HG02973 (cell line): Measurements from ENCODE around the gene HSBP1.

Experiments
- ATAC-seq: cut with Tn5 transposase; IDR thresholded peaks from one replicate; pipeline ENCODE4 v1.9.1; 2021; ENCODE audit warnings: moderate library complexity; ENCODE audit not compliant: unreplicated experiment

The HSBP1 gene

GRCh38 chr16:83802554-83803205, 5.1 kb upstream of the HSBP1 start:
- peak; percentile 10 for ATAC-seq

- no peak for ATAC-seq
Measured at GRCh38 chr16:83803811-83804210, 4.0 kb upstream of the HSBP1 start.

- no peak for ATAC-seq
Measured at GRCh38 chr16:83804366-83804765, 3.4 kb upstream of the HSBP1 start.

- ATAC-seq = no peak
Measured at GRCh38 chr16:83806036-83806435, 1.7 kb upstream of the HSBP1 start.

GRCh38 chr16:83806731-83807130, 1.0 kb upstream of the HSBP1 start:
- no peak for ATAC-seq

GRCh38 chr16:83807327-83807709, 460 bp upstream of the HSBP1 start:
- ATAC-seq = no peak

GRCh38 chr16:83808573-83809014, 816 bp downstream of the HSBP1 start:
- ATAC-seq = no peak

- no peak for ATAC-seq
Measured at GRCh38 chr16:83809092-83809491, 1.3 kb downstream of the HSBP1 start.

GRCh38 chr16:83810901-83811300, 3.1 kb downstream of the HSBP1 start:
- no peak for ATAC-seq

- ATAC-seq = no peak
Measured at GRCh38 chr16:83813823-83814658, 6.3 kb downstream of the HSBP1 start.

GRCh38 chr16:83814659-83814985, 6.8 kb downstream of the HSBP1 start:
- ATAC-seq = no peak

GRCh38 chr16:83817022-83817421, 9.2 kb downstream of the HSBP1 start:
- ATAC-seq = no peak

GRCh38 chr16:83818276-83818675, 10.5 kb downstream of the HSBP1 start:
- ATAC-seq = no peak

GRCh38 chr16:83819361-83819760, 11.6 kb downstream of the HSBP1 start:
- ATAC-seq = no peak

GRCh38 chr16:83826146-83826913, 18.6 kb downstream of the HSBP1 start:
- ATAC-seq = peak; percentile 84

- no peak for ATAC-seq
Measured at GRCh38 chr16:83830091-83830768, 22.5 kb downstream of the HSBP1 start.

GRCh38 chr16:83830769-83831455, 23.1 kb downstream of the HSBP1 start:
- ATAC-seq = no peak

- ATAC-seq = no peak
Measured at GRCh38 chr16:83831456-83831987, 23.7 kb downstream of the HSBP1 start.

- ATAC-seq = no peak
Measured at GRCh38 chr16:83833921-83834320, 26.1 kb downstream of the HSBP1 start.
